OCI-LY7 (cell line): Measurements from ENCODE around the gene PLXDC2. TPM values are rescaled to one million over a fixed set of nuclear protein-coding genes. Genes with fewer than 3 reads are reported as not detected.

ENCODE experiments used
- BruUV-seq: library from RNA; stranded (reverse); fragments of 400-500 nt; replicated peaks from 2 replicates; lab custom pipeline; 2021; lab: Mats Ljungman, UMichigan
- CTCF ChIA-PET: fragments of 300-600 bp; sonication (Branson Sonifier 250); formaldehyde crosslinking; loops from one replicate; lab custom pipeline; 2022; ENCODE audit warnings: antibody characterized with exemption; ENCODE audit not compliant: unreplicated experiment; lab: Charles Lee
- POLR2A ChIA-PET: fragments of 300-600 bp; sonication (Branson Sonifier 250); formaldehyde crosslinking; loops from one replicate; lab custom pipeline; 2022; ENCODE audit warnings: antibody characterized with exemption; lab: Charles Lee
- DNase-seq: peaks from one replicate; pipeline ENCODE4 v3.0.0-alpha.2; 2015; ENCODE audit warnings: low spot score
- H2AFZ ChIP-seq: fragments of 200-600 bp; sonication (generic), shearing (Covaris generic); 2 replicates; pipeline ENCODE4 v1.6.1; 2014; ENCODE audit warnings: mild to moderate bottlenecking, antibody characterized with exemption, low read length, moderate library complexity
- H3K27ac ChIP-seq: fragments of 200-600 bp; sonication (generic); 2 replicates; pipeline ENCODE4 v1.5.1; 2014; ENCODE audit warnings: mixed run types, low read depth, mild to moderate bottlenecking, moderate library complexity, low read length, inconsistent platforms; ENCODE audit not compliant: poor library complexity, severe bottlenecking
- H3K36me3 ChIP-seq: fragments of 200-600 bp; sonication (generic); 2 replicates; pipeline ENCODE4 v1.6.1; 2014; ENCODE audit warnings: mild to moderate bottlenecking, antibody characterized with exemption, low read length, moderate library complexity, mixed read lengths; ENCODE audit not compliant: insufficient read depth
- H3K4me1 ChIP-seq: fragments of 200-600 bp; sonication (generic); 2 replicates; pipeline ENCODE4 v1.5.1; 2014; ENCODE audit warnings: mild to moderate bottlenecking, low read length; ENCODE audit not compliant: insufficient read depth, poor library complexity, severe bottlenecking
- H3K4me2 ChIP-seq: fragments of 200-600 bp; sonication (generic); 2 replicates; pipeline ENCODE4 v1.6.1; 2014; ENCODE audit warnings: mild to moderate bottlenecking, low read length
- H3K4me3 ChIP-seq: fragments of 200-600 bp; sonication (generic); 2 replicates; pipeline ENCODE4 v1.5.1; 2014; ENCODE audit warnings: mild to moderate bottlenecking, low read depth, low read length; ENCODE audit not compliant: poor library complexity, severe bottlenecking
- H3K79me2 ChIP-seq: fragments of 200-600 bp; sonication (generic); 2 replicates; pipeline ENCODE4 v1.6.1; 2016; ENCODE audit warnings: low read depth, mild to moderate bottlenecking, low read length, moderate library complexity, mixed read lengths; ENCODE audit not compliant: insufficient read depth
- H3K9me2 ChIP-seq: fragments of 200-600 bp; sonication (generic); 2 replicates; pipeline ENCODE4 v1.6.1; 2016; ENCODE audit warnings: mild to moderate bottlenecking, low read length, mixed read lengths; ENCODE audit not compliant: insufficient read depth
- H3K9me3 ChIP-seq: fragments of 200-600 bp; sonication (generic); 2 replicates; pipeline ENCODE4 v1.6.1; 2014; ENCODE audit warnings: mild to moderate bottlenecking, mixed run types, low read length, mixed read lengths
- H4K20me1 ChIP-seq: fragments of 200-600 bp; sonication (generic); 2 replicates; pipeline ENCODE4 v1.6.1; 2014; ENCODE audit warnings: mild to moderate bottlenecking, antibody characterized with exemption, low read length, moderate library complexity, mixed read lengths; ENCODE audit not compliant: insufficient read depth
- EZH2phosphoT487 ChIP-seq: fragments of 200-600 bp; sonication (generic); IDR thresholded peaks from 2 replicates; pipeline ENCODE4 v1.6.1; 2018; ENCODE audit warnings: low read depth, borderline replicate concordance, mild to moderate bottlenecking, mixed run types, antibody characterized with exemption, low read length, moderate library complexity, mixed read lengths
- intact Hi-C: fragments of 100-400 bp; cut with micrococcal nuclease; formaldehyde crosslinking; loops from one replicate; pipeline ENCODE4 v1.10.0; 2022; ENCODE audit not compliant: unreplicated experiment
- total RNA-seq, 2 experiments: library from RNA; depleted of rRNA in 1 of 2; stranded (reverse); fragments of >200 nt in 1 of 2; shearing (Covaris generic) in 1 of 2; gene quantifications; 2 replicates each; pipeline ENCODE4 v1.2.3, GENCODE V29; 2014 to 2022
- TF ChIP-seq, protein P1 (sequence below): fragments of 200-600 bp; sonication (generic); conservative IDR thresholded peaks from 2 replicates; pipeline ENCODE4 v1.5.1; 2014; ENCODE audit warnings: mild to moderate bottlenecking, antibody characterized with exemption, low read length, moderate library complexity, mixed read lengths

The PLXDC2 gene
- total RNA-seq, 2 experiments from 2014 or later, result not detected

DNA sequence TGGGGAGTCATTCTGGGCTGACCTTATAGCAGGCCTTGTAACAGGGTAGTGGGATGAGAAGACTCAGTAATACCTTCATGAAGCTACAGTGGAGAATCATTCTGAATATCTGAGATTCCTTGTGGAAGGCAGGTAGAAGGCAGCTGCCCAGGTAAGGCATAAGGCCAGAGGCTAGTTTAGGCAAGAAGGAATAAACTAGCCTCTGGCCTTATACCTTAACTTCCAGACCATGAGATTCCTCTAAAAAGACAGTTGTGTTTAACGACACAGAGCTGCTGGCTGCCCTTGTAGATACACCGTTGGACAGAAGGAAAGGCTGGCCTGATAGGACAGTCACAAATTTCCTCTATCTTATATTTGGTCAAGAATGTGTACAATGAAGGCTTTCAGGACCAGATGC, 268.2 kb downstream of the PLXDC2 start:
- POLR2A ChIA-PET, result interaction anchor here (0.5 to 0.6 kb wide), 2 partner anchors 123 to 305 kb away, joined by 3 to 7 read pairs; no protein-coding TSS in a partner anchor

DNA sequence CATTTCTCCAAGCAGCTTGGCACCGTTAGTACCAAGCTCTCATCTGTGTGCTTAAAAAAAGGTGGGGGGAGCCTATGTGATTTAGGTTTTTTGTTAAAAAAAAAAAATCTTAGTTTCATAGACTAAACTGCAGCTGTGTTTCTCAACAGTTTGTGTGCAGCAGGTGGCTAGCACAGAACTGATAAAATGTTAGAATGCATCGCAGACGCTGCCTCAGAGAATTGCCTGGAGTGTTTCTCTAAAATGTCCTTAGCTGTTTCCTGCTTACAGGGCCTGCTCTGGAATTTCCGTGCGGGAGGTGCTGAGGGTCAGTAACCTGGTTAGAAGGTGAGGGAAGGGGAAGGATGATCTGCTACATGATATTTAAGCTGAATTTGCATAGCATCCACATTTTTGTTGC, 268.9 kb downstream of the PLXDC2 start:
- Histone ChIP-seq H3K79me2 (no peaks in the 10 kb centered on the region), H2AFZ (no peak overlapping the region), H4K20me1 (no peaks in the 10 kb centered on the region), H3K36me3 (no peaks in the 10 kb centered on the region), H3K4me2 (no peak overlapping the region), H3K4me3 (no peak overlapping the region), H3K9me3 (no peaks in the 10 kb centered on the region), H3K9me2 (no peaks in the 10 kb centered on the region), H3K4me1 (no peaks in the 10 kb centered on the region), H3K27ac (no peak overlapping the region)
- CTCF ChIA-PET, result no interaction called here
- no TSS peak for BruUV-seq
- no peak for TF ChIP-seq EZH2phosphoT487
- TF ChIP-seq, protein P1, sequence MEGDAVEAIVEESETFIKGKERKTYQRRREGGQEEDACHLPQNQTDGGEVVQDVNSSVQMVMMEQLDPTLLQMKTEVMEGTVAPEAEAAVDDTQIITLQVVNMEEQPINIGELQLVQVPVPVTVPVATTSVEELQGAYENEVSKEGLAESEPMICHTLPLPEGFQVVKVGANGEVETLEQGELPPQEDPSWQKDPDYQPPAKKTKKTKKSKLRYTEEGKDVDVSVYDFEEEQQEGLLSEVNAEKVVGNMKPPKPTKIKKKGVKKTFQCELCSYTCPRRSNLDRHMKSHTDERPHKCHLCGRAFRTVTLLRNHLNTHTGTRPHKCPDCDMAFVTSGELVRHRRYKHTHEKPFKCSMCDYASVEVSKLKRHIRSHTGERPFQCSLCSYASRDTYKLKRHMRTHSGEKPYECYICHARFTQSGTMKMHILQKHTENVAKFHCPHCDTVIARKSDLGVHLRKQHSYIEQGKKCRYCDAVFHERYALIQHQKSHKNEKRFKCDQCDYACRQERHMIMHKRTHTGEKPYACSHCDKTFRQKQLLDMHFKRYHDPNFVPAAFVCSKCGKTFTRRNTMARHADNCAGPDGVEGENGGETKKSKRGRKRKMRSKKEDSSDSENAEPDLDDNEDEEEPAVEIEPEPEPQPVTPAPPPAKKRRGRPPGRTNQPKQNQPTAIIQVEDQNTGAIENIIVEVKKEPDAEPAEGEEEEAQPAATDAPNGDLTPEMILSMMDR, result no peak
- POLR2A ChIA-PET, result interaction anchor here (0.6 kb wide), 1 partner anchor 306 kb away, joined by 7 read pairs; no protein-coding TSS in a partner anchor
- DNase-seq, result no peak
- intact Hi-C loops, result no loop called here

More for the DNA sequence above, 268.2 kb downstream of the PLXDC2 start:
- Histone ChIP-seq H3K4me3 (no peak overlapping the region), H2AFZ (no peak overlapping the region), H3K36me3 (no peaks in the 10 kb centered on the region), H3K79me2 (no peaks in the 10 kb centered on the region), H3K9me3 (no peaks in the 10 kb centered on the region), H4K20me1 (no peaks in the 10 kb centered on the region), H3K9me2 (no peaks in the 10 kb centered on the region), H3K4me2 (no peak overlapping the region), H3K27ac (no peak overlapping the region), H3K4me1 (no peaks in the 10 kb centered on the region)
- DNase-seq, result no peak
- TF ChIP-seq, protein P1, result no peak
- TF ChIP-seq EZH2phosphoT487, result no peak
- CTCF ChIA-PET, result no interaction called here
- intact Hi-C loops, result no loop called here
- no TSS peak for BruUV-seq

DNA sequence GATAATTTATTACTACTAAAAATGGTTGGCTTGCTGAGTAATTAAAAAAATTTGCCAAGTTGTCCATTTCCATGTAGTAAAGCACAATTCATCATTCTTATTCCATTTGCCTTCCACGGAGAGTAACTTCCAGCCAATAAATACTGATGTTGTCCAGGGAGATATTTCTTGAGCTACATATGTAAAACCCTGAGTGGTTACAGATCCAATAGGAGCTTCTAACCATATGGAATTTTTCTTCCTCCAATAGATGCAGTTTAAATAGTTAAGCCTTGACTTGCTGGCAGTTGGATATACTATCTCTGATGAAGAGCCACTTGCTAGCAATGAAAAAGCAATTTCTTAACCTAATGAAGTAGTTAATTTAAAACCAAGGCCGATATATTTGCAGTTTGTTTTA, 271.1 kb downstream of the PLXDC2 start:
- BruUV-seq, result no TSS peak

More for the DNA sequence above, 271.1 kb downstream of the PLXDC2 start:
- H3K9me3 ChIP-seq, result no peaks in the 10 kb centered on the region
- no peak overlapping the region for H3K4me3 ChIP-seq
- DNase-seq, result no peak
- intact Hi-C loops, result no loop called here
- no peak overlapping the region for H2AFZ ChIP-seq
- H4K20me1 ChIP-seq, result no peaks in the 10 kb centered on the region
- POLR2A ChIA-PET, result interaction anchor here (0.5 kb wide), 1 partner anchor 89 kb away, joined by 6 read pairs; no protein-coding TSS in a partner anchor
- CTCF ChIA-PET, result no interaction called here
- no peak overlapping the region for H3K4me2 ChIP-seq
- no peaks in the 10 kb centered on the region for H3K36me3 ChIP-seq
- no peaks in the 10 kb centered on the region for H3K79me2 ChIP-seq
- no peaks in the 10 kb centered on the region for H3K4me1 ChIP-seq
- H3K9me2 ChIP-seq, result no peaks in the 10 kb centered on the region
- TF ChIP-seq EZH2phosphoT487, result no peak
- TF ChIP-seq, protein P1, result no peak
- no peak overlapping the region for H3K27ac ChIP-seq
